ENCODE measurements around the gene DTWD2.

DNA sequence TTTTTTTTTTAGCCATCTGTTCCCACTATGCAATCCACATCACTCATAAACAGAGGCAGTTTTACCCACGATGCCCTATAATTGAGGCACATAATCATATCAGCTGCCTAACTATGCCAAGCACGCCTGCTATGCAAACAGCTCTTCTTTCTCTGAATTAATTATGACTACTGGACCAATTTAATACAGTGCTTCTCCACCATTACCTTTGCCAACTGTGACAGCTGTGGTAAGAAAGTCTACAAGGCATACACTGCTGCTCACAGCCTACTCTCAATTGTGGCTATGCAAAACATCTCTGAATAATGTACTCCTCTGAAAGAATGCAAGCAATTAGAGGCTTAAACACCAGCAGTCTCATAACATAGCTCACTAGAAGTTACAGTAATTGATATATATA, 97.1 kb downstream of the DTWD2 start:
- no peak for TF ChIP-seq POLR2AphosphoS5 (IDR thresholded peaks at IDR 0.05)
- TF ChIP-seq, protein P1, sequence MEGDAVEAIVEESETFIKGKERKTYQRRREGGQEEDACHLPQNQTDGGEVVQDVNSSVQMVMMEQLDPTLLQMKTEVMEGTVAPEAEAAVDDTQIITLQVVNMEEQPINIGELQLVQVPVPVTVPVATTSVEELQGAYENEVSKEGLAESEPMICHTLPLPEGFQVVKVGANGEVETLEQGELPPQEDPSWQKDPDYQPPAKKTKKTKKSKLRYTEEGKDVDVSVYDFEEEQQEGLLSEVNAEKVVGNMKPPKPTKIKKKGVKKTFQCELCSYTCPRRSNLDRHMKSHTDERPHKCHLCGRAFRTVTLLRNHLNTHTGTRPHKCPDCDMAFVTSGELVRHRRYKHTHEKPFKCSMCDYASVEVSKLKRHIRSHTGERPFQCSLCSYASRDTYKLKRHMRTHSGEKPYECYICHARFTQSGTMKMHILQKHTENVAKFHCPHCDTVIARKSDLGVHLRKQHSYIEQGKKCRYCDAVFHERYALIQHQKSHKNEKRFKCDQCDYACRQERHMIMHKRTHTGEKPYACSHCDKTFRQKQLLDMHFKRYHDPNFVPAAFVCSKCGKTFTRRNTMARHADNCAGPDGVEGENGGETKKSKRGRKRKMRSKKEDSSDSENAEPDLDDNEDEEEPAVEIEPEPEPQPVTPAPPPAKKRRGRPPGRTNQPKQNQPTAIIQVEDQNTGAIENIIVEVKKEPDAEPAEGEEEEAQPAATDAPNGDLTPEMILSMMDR (IDR thresholded peaks at IDR 0.05) = no peak
- TF ChIP-seq POLR2A (IDR thresholded peaks at IDR 0.05) = no peak
